Activated gamma-delta T cell treated with anti-CD3 and anti-CD28 coated beads, Interleukin-2, amount 50 U/mL, for 16 hours (primary cell): ENCODE measurements around the gene CDC123.
"Not testable (repeated sequence)": the region's sequence is repeated elsewhere in the genome, so short reads cannot be mapped to it uniquely, and the experiment has no call there.

Source experiments
- DNase-seq: peaks from one replicate; pipeline ENCODE4 v3.0.0-alpha.2; 2020; ENCODE audit warnings: low read depth

Gene CDC123

GRCh38 chr10:12235796-12236195 is 39.8 kb downstream of the CDC123 start:
- no peak for DNase-seq

DNA sequence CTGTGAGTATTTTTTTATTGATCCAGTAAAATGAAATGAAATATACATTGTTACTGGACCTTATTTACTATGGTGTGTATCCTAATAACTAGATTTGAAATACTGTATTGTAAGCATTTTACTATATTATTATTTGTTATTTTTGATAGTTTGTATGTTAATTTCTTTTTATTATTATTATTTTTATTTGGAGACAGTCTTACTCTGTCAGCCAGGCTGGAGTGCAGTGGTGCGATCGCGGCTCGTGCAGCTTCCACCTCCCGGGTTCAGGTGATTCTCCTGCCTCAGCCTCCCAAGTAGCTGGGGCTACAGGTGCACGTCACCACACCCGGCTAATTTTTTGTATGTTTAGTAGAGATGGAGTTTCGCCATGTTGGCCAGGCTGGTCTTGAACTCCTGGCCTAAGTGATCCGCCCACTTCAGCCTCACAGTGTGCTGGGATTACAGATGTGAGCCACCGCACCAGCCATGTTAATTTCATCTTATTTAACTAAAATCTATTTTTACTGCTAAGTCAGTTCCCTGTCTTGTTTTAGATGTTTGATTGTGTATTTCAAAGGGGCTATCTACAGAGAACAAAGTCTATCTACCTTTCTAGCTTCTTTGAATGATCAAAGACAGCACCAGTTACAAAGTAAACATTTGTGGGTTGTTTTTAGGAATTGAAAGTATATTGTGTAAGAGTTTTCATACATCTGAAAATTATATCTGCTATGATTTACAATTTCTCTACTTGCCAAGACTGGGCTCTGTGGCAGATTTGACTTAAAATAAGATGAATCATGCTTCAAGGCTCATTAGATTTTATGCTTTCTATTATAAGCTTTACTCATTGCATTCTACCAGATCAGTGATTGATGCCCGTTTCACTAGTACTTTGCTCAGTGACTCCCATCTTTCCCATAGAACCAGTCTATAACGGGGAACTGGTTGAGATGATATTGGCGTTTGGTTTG is 41.6 kb downstream of the CDC123 start:
- no peak for DNase-seq

GRCh38 chr10:12238821-12239220 is 42.8 kb downstream of the CDC123 start:
- no peak for DNase-seq

- DNase-seq = no peak
Observed at GRCh38 chr10:12241810-12242529, 46.0 kb downstream of the CDC123 start.

DNA sequence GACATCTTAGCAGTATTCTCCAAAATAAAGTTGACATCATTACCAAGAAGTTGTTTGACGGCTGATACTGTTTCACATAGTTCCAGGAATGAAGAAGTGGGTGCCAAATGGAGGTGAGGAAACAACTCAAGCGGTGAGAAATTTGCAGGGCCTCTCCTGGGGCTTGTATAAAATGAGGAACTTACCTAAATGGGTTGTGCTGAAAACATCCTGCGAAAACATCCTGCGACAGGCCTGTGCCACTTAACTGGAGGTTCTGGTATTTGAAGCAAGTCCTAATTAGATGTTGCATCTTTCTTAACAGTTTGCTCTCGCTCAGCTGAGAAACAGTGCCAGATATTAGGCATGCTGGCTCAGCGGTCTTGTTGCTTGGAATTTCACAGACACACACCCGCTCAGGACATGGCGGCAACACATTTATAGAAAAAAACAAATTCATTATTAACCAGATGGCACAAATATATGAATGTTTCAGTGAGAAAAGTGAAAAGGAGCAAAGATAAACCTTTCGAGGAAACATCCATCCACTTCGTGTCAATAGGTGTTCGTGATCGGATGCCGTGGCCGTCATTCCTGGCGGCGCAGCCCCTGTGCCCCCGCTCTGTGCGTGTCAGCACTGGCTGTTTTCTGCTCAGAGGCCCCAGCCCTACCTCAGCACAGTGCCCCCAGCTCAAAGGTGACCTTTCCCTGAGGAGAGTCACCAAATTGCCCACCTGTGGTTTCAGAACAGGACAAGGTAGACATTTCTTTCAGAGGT is 48.1 kb downstream of the CDC123 start:
- no peak for DNase-seq

GRCh38 chr10:12250181-12250580 is 54.2 kb downstream of the CDC123 start:
- DNase-seq = no peak

DNA sequence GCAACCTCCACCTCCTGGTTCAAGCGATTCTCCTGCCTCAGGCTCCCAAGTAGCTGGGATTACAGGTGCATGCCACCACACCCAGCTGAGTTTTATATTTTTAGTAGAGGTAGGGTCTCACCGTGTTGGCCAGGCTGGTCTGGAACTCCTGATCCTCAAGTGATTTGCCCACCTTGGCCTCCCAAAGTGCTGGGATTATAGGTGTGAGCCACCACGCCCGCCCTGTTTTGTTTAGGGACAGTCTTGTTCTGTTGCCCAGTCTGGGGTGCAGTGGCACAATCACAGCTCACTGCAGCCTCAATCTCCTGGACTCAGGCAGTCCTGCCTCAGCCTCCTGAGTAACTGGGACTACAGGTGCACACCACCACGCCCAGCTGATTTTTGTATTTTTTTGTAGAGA is 54.7 kb downstream of the CDC123 start:
- DNase-seq = not testable (repeated sequence)

- DNase-seq = no peak
Observed at GRCh38 chr10:12251581-12251980, 55.6 kb downstream of the CDC123 start.

DNA sequence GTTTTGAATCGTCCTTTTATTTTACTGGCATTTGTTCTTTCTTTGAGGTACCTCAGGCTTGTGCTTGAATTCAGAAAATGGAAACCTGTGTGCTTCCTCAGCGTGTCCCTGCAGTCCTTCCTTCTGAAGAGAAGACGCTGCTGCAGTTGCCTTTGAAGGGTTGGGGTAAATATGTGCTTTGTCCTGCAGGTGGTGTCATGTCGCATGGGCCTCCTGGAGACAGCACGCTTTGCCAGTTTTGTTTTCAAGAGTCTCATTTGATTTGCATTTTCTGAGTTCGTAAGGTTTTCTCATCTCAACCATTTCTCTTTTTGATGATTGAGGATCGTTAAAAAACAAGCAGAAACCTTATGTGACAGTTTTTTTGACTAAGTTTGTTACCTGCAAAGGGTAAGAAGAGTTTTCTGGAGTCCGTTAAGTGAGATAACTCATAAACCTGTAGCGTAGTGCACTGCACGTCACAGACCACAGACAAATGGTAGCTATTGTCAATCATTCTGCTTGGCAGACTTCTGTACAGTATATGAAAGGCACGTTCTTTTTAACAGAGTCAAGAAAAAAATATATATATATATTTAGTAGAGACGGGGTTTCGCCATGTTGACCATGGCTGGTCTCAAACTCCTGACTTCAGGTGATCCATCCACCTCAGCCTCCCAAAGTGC is 57.0 kb downstream of the CDC123 start:
- DNase-seq = no peak

- no peak for DNase-seq
Observed at GRCh38 chr10:12255048-12255447, 59.1 kb downstream of the CDC123 start.

GRCh38 chr10:12259988-12260387 is 64.0 kb downstream of the CDC123 start:
- DNase-seq = no peak

DNA sequence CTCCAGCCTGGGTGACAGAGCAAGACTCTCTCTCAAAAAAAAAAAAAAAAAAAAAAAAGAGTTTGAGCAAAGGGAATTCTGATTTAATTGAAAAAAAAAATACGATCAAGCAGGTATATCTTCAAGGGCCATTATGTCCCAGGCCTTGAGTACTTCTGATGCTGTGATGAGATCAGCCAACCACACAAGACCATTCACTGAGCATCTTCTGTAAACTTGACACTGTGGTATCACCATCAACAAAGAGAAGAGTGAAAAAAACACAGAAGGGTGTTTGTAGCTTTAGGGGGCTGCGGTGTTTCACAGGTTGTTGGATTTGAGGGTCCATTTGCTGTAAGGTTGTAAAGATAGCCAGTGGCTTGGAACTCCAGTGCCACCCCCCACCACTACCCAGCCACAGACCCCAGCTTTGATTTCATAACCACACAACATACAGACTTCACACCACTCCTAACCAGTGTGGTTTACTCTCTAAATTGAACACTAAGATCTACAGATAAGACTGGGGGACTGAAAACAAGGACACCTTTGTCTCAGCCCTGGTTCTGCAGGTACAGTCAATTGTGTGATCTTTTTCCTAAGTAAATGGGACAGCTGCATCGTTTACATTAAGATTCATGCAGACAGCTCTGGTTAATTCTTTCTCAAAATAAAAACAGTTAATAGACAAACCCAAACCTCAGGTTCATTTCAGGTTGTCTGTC is 66.4 kb downstream of the CDC123 start:
- no peak for DNase-seq

DNA sequence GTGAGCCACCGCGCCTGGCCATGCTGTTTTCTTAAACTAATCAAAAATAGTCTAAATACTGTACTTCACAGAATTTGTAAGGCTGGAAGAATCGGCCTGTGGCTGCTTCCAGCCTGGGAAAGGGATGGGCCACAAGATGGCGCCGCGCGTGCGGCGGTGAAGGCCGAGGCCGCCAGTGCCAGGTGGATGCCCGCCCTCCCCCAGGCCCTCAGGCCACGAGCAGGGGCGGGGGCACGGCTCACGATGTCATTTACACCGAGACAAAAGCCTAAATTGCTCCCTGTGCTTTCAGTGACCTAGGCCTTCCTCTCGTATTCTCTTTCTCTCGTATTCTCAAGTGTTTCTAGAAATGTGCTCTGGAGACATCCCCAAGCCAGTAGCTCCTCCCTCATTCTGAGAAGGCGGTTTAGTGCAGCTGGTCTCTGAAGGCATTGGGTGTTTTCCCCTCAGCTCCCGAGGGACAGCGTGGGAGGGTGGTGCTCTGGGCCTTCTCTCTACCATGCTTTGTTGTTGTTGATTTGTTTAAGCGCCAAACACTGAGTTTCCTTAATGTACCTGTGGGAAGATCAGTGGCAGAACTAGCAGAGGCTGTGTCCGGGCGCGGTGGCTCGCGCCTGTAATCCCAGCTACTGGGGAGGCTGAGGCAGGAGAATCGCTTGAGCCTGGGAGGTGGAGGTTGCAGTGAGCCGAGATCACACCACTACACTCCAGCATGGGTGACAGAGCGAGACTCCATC is 68.4 kb downstream of the CDC123 start:
- DNase-seq = peak; percentile 38

DNA sequence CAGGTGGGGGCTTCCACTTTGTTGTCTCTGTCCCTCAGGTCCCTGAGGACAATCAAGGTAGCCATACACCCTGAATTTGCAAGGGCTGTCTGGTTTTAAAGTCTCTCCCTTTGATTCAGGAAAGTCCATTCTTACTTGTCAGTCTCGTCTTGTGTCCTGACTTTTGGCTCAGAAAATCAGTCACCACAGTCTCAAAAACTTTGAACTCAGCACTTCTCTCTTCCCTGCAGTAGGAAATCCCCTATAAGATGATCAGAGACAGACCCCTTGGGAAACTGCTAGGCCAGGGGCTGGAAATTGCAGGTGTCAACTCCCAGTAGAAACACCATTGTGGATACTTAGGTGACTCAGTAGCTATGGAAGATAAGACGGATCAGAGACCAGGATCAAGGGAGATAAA is 73.1 kb downstream of the CDC123 start:
- DNase-seq = no peak

GRCh38 chr10:12271210-12271540 is 75.2 kb downstream of the CDC123 start:
- DNase-seq = no peak

DNA sequence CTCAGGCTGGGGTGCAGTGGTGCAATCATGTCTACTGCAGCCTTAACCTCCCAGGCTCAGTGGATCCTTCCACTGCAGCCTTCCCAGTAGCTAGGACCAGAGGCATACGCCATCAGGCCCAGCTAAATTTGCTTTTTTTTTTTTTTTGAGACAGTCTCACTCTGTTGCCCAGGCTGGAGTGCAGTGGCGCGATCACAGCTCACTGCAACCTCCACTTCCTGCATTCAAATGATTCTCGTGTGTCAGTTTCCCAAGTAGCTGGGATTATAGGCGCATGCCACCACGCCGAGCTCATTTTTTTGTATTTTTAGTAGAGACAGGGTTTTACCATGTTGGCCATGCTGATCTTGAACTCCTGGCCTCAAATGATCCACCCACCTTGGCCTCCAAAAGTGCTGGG is 81.9 kb downstream of the CDC123 start:
- not testable (repeated sequence) for DNase-seq

DNA sequence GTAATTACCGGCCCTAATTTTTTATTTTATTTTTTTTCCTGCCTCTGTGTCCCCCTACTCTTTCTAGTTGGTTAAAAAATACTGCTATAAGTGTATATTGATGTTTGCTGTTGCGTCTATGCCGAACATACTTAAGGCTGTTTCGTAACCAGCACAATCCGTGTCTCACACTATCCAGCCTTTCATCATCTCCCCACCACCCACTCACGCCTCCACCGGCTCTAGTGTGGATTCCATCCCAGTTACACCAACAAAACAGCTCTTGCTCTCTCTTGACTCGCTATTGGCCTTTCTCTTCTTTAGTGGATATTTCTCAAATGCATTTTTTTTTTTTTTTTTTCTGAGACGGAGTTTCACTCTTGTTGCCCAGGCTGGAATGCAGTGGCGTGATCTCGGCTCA is 83.3 kb downstream of the CDC123 start:
- DNase-seq = no peak

DNA sequence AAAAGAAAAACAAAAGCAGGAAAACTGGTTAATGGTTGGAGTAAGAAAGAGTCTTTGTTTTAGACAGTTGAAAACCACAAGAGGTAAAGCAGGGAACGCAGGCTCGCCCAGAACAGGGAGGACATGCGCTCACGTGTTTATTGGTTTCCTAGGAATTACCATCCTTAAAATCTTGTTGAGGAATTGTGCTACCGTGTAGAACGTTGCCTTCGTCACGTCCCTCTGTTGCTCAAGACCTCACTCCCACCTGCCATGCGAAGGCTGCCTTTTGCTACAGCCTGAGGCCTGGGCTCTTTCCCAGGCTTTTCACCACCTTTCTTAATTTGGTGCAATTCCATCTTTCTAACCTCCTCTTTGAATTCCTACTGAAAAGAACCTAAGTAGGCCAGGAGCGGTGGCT is 91.8 kb downstream of the CDC123 start:
- DNase-seq = no peak

- not testable (repeated sequence) for DNase-seq
Observed at GRCh38 chr10:12297784-12298183, 101.8 kb downstream of the CDC123 start.

DNA sequence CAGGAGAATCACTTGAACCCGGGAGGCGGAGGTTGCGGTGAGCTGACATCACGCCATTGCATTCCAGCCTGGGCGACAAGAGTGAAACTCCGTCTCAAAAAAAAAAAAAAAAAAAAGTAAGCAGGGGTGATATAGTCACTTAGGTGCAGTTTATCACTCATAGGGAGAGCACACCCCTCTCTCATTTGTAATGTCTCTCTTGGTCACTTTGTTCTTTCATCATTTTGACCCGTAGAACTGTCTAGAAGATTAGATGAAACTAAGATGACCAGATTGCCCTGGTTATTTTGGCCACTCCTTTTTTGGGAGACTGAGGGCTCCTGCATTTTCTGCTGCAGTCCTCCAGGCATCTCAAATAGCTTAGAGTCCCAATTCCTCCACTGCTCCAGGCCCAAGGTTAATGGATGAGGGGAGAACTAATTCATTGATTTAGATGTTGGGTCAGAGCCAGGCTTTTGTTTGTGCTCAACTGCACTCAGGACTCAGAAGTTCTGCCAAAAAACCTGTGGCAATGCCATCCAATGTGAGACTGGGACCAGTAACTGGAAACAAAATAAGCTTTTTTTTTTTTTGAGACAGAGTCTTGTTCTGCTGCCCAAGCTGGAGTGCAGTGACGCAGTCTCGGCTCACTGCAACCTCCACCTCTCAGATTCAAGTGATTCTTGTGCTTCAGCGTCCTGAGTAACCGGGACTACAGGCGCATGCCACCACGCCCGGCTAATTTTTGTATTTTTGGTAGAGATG is 103.4 kb downstream of the CDC123 start:
- DNase-seq = no peak
